Measurements from ENCODE around the gene TNFSF4.

- TF ChIP-seq CTCF (IDR thresholded peaks at IDR 0.05 in 2 of 3, conservative IDR thresholded peaks at IDR 0.05 in 1 of 3; ENCODE audit: borderline replicate concordance in 1 of 3, insufficient read depth in 1 of 3, low read depth in 2 of 3, low read length in 2 of 3) (no peak), SP1 (IDR thresholded peaks at IDR 0.05; ENCODE audit: low read depth) (no peak), SIN3A (IDR thresholded peaks at IDR 0.05; ENCODE audit: low read depth) (no peak), POLR2A (IDR thresholded peaks at IDR 0.05; ENCODE audit: borderline replicate concordance, extremely low read depth, insufficient read depth, insufficient read length) (no peak), JUND (IDR thresholded peaks at IDR 0.05) (no peak), POLR2AphosphoS5 (IDR thresholded peaks at IDR 0.05; ENCODE audit: low read depth, low read length) (no peak), EZH2 (IDR thresholded peaks at IDR 0.05) (no peak), RAD21 (IDR thresholded peaks at IDR 0.05; ENCODE audit: low read depth) (no peak), REST (IDR thresholded peaks at IDR 0.05; ENCODE audit: low read depth) (no peak), YY1 (IDR thresholded peaks at IDR 0.05; ENCODE audit: extremely low read depth, insufficient replicate concordance, low read depth, low read length) (no peak), ZBTB33 (IDR thresholded peaks at IDR 0.05; ENCODE audit: extremely low read depth, insufficient replicate concordance, low read length) (no peak), EZH2phosphoT487 (IDR thresholded peaks at IDR 0.05; ENCODE audit: borderline replicate concordance) (no peak), MAX (IDR thresholded peaks at IDR 0.05) (no peak)
Observed at GRCh38 chr1:173137107-173137706, 69.9 kb downstream of the TNFSF4 start.
